HG03159 (cell line): ENCODE measurements around the gene WDR70.
"Not testable (repeated sequence)": the region's sequence is repeated elsewhere in the genome, so short reads cannot be mapped to it uniquely, and the experiment has no call there.

Experiments
- ATAC-seq: cut with Tn5 transposase; IDR thresholded peaks from one replicate; pipeline ENCODE4 v1.9.1; 2021; ENCODE audit warnings: mild to moderate bottlenecking, moderate library complexity; ENCODE audit not compliant: unreplicated experiment

Gene WDR70

GRCh38 chr5:37568018-37568753, 189.1 kb downstream of the WDR70 start:
- ATAC-seq = no peak

- ATAC-seq = no peak
Observed at GRCh38 chr5:37568893-37569292, 189.8 kb downstream of the WDR70 start.

- ATAC-seq = no peak
Observed at GRCh38 chr5:37569466-37569865, 190.3 kb downstream of the WDR70 start.

- ATAC-seq = no peak
Observed at GRCh38 chr5:37570597-37570996, 191.5 kb downstream of the WDR70 start.

- no peak for ATAC-seq
Observed at GRCh38 chr5:37571985-37572384, 192.9 kb downstream of the WDR70 start.

GRCh38 chr5:37575541-37576489, 196.7 kb downstream of the WDR70 start:
- ATAC-seq = no peak

GRCh38 chr5:37576552-37576951, 197.4 kb downstream of the WDR70 start:
- no peak for ATAC-seq

- ATAC-seq = no peak
Observed at GRCh38 chr5:37578176-37578575, 199.1 kb downstream of the WDR70 start.

GRCh38 chr5:37580106-37580505, 201.0 kb downstream of the WDR70 start:
- no peak for ATAC-seq

- ATAC-seq = no peak
Observed at GRCh38 chr5:37582202-37582601, 203.1 kb downstream of the WDR70 start.

- not testable (repeated sequence) for ATAC-seq
Observed at GRCh38 chr5:37593292-37593691, 214.2 kb downstream of the WDR70 start.

- not testable (repeated sequence) for ATAC-seq
Observed at GRCh38 chr5:37594864-37595263, 215.7 kb downstream of the WDR70 start.

- ATAC-seq = no peak
Observed at GRCh38 chr5:37598733-37599132, 219.6 kb downstream of the WDR70 start.

- no peak for ATAC-seq
Observed at GRCh38 chr5:37601163-37601562, 222.0 kb downstream of the WDR70 start.

- ATAC-seq = no peak
Observed at GRCh38 chr5:37603072-37603471, 224.0 kb downstream of the WDR70 start.

GRCh38 chr5:37604290-37604689, 225.2 kb downstream of the WDR70 start:
- ATAC-seq = no peak

GRCh38 chr5:37606148-37606547, 227.0 kb downstream of the WDR70 start:
- no peak for ATAC-seq

GRCh38 chr5:37606632-37607248, 227.6 kb downstream of the WDR70 start:
- no peak for ATAC-seq

- ATAC-seq = no peak
Observed at GRCh38 chr5:37615184-37615583, 236.1 kb downstream of the WDR70 start.

GRCh38 chr5:37619353-37619752, 240.2 kb downstream of the WDR70 start:
- ATAC-seq = no peak

GRCh38 chr5:37622354-37622753, 243.2 kb downstream of the WDR70 start:
- not testable (repeated sequence) for ATAC-seq
